Mammary epithelial cell (primary cell): ENCODE data around the gene LASP1.
"Not testable (repeated sequence)": the region's sequence is repeated elsewhere in the genome, so short reads cannot be mapped to it uniquely, and the experiment has no call there.

ENCODE experiments used
- CTCF ChIP-seq, 2 donors: IDR thresholded peaks in 1 of 2; conservative IDR thresholded peaks in 1 of 2; 2 replicates each; pipeline ENCODE4 v1.5.1; 2011 to 2012; ENCODE audit warnings: inconsistent platforms in 2 of 2, low read length in 2 of 2, mild to moderate bottlenecking in 2 of 2, control low read depth in 1 of 2, low read depth in 1 of 2; ENCODE audit not compliant: insufficient read depth in 1 of 2; ENCODE audit errors: extremely low read depth in 1 of 2
- EZH2 ChIP-seq: IDR thresholded peaks from 2 replicates; pipeline ENCODE4 v1.6.1; 2012; ENCODE audit warnings: low read length, inconsistent platforms, borderline replicate concordance

DNA sequence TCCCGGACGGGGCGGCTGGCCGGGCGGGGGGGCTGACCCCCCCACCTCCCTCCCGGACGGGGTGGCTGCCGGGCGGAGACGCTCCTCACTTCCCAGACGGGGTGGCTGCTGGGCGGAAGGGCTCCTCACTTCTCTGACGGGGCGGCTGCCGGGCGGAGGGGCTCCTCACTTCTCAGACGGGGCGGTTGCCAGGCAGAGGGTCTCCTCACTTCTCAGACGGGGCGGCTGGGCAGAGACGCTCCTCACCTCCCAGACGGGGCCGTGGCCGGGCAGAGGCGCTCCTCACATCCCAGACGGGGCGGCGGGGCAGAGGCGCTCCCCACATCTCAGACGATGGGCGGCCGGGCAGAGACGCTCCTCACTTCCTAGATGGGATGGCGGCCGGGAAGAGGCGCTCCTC lies 60.9 kb downstream of the LASP1 start:
- not testable (repeated sequence) for TF ChIP-seq CTCF (conservative IDR thresholded peaks at IDR 0.05 in 1 of 2, IDR thresholded peaks at IDR 0.05 in 1 of 2; ENCODE audit: extremely low read depth in 1 of 2, insufficient read depth in 1 of 2, low read depth in 1 of 2, low read length in 2 of 2); EZH2
